Stomach (tissue), 4 donors: ENCODE results near the gene C1orf232.

Source experiments
- EP300 ChIP-seq: sonication (generic); formaldehyde crosslinking; IDR thresholded peaks from one replicate; pipeline ENCODE4 v1.6.1; 2017; ENCODE audit warnings: antibody characterized with exemption
- POLR2A ChIP-seq, 4 donors: fragments of 450-650 bp; IDR thresholded peaks; one replicate each; pipeline ENCODE4 v1.6.1; 2016; ENCODE audit warnings: antibody characterized with exemption in 4 of 4, control low read depth in 2 of 4, mild to moderate bottlenecking in 1 of 4, moderate library complexity in 1 of 4

- TF ChIP-seq EP300 (no peak), POLR2A (IDR thresholded peaks at IDR 0.05) (no peak)
Observed at GRCh38 chr1:26154750-26155149, 14.0 kb downstream of the C1orf232 start.
